Trophoblast cell (in vitro differentiated cells and primary cell): Measurements from ENCODE around the gene LMO4.
A peak's percentile ranks its signal among the peaks of the same experiment; 100 is the strongest.

Experiments used
- DNase-seq, 2 donors: peaks; one replicate each; pipeline ENCODE4 v3.0.0-alpha.2; 2016
- H2AFZ ChIP-seq: 2 replicates; pipeline ENCODE4 v1.6.1; 2013; ENCODE audit warnings: low read length, moderate library complexity, mild to moderate bottlenecking; ENCODE audit not compliant: insufficient read depth, poor library complexity
- H2AK5ac ChIP-seq: 2 replicates; pipeline ENCODE4 v1.6.1; 2013; ENCODE audit warnings: mild to moderate bottlenecking, low read length
- H2BK120ac ChIP-seq: 2 replicates; pipeline ENCODE4 v1.6.1; 2013; ENCODE audit warnings: low read length, mild to moderate bottlenecking, moderate library complexity; ENCODE audit not compliant: insufficient read depth, poor library complexity
- H2BK12ac ChIP-seq: 2 replicates; pipeline ENCODE4 v1.6.1; 2013; ENCODE audit warnings: mild to moderate bottlenecking, low read length, moderate library complexity
- H2BK5ac ChIP-seq: 2 replicates; pipeline ENCODE4 v1.6.1; 2013; ENCODE audit warnings: low read length, low read depth, moderate library complexity, mild to moderate bottlenecking; ENCODE audit not compliant: poor library complexity
- H3K14ac ChIP-seq: 2 replicates; pipeline ENCODE4 v1.6.1; 2013; ENCODE audit warnings: mild to moderate bottlenecking, low read length
- H3K18ac ChIP-seq: 2 replicates; pipeline ENCODE4 v1.6.1; 2013; ENCODE audit warnings: mild to moderate bottlenecking, low read length
- H3K23ac ChIP-seq: 2 replicates; pipeline ENCODE4 v1.6.1; 2013; ENCODE audit warnings: low read length
- H3K27ac ChIP-seq: 2 replicates; pipeline ENCODE4 v1.5.1; 2013; ENCODE audit warnings: low read depth, mild to moderate bottlenecking, inconsistent platforms, low read length, moderate library complexity
- H3K27me3 ChIP-seq: 2 replicates; pipeline ENCODE4 v1.6.1; 2013; ENCODE audit warnings: inconsistent platforms, mild to moderate bottlenecking, low read length, moderate library complexity; ENCODE audit not compliant: insufficient read depth
- H3K36me3 ChIP-seq, 2 experiments: 1 replicate in 1 of 2; 2 replicates in 1 of 2; pipeline ENCODE4 v1.6.1; 2013; ENCODE audit warnings: low read length in 2 of 2, mild to moderate bottlenecking in 2 of 2, moderate library complexity in 1 of 2; ENCODE audit not compliant: insufficient read depth in 2 of 2, control insufficient read depth in 1 of 2
- H3K4ac ChIP-seq: 2 replicates; pipeline ENCODE4 v1.6.1; 2013; ENCODE audit warnings: low read depth, mild to moderate bottlenecking, low read length, moderate library complexity
- H3K4me1 ChIP-seq, 2 experiments: 1 replicate in 1 of 2; 2 replicates in 1 of 2; pipeline ENCODE4 v1.6.1; 2013; ENCODE audit warnings: low read length in 2 of 2, mild to moderate bottlenecking in 2 of 2, moderate library complexity in 1 of 2; ENCODE audit not compliant: insufficient read depth in 2 of 2, control insufficient read depth in 1 of 2
- H3K4me2 ChIP-seq: 2 replicates; pipeline ENCODE4 v1.6.1; 2013; ENCODE audit warnings: inconsistent platforms, mild to moderate bottlenecking, low read length, moderate library complexity
- H3K4me3 ChIP-seq: 2 replicates; pipeline ENCODE4 v1.5.1; 2013; ENCODE audit warnings: mild to moderate bottlenecking, low read depth, low read length, inconsistent platforms
- H3K79me1 ChIP-seq: one replicate; pipeline ENCODE4 v1.6.1; 2013; ENCODE audit warnings: low read length
- H3K79me2 ChIP-seq: 2 replicates; pipeline ENCODE4 v1.6.1; 2013; ENCODE audit warnings: low read length, mild to moderate bottlenecking; ENCODE audit not compliant: control insufficient read depth, insufficient read depth, poor library complexity
- H3K9ac ChIP-seq: 2 replicates; pipeline ENCODE4 v1.6.1; 2013; ENCODE audit warnings: mild to moderate bottlenecking, low read length
- H3K9me3 ChIP-seq: 2 replicates; pipeline ENCODE4 v1.6.1; 2013; ENCODE audit warnings: low read depth, mild to moderate bottlenecking, control low read depth, inconsistent platforms, low read length; ENCODE audit not compliant: insufficient read depth
- H4K12ac ChIP-seq: 2 replicates; pipeline ENCODE4 v1.6.1; 2013; ENCODE audit warnings: low read depth, mild to moderate bottlenecking, low read length, moderate library complexity
- H4K8ac ChIP-seq: 2 replicates; pipeline ENCODE4 v1.6.1; 2013; ENCODE audit warnings: low read depth, mild to moderate bottlenecking, low read length, moderate library complexity
- H4K91ac ChIP-seq: one replicate; pipeline ENCODE4 v1.6.1; 2013; ENCODE audit warnings: low read depth, mild to moderate bottlenecking, low read length, moderate library complexity
- WGBS: extraction: QIAGEN DNeasy Blood & Tissue Kit; methylation state at CpG from one replicate; pipeline ENCODE4 v1.1.7; 2013; ENCODE audit warnings: missing lambda C conversion rate; ENCODE audit not compliant: insufficient read length, insufficient coverage; ENCODE audit errors: extremely low coverage; 5-methylcytosine and 5-hydroxymethylcytosine counted together

Gene LMO4

DNA sequence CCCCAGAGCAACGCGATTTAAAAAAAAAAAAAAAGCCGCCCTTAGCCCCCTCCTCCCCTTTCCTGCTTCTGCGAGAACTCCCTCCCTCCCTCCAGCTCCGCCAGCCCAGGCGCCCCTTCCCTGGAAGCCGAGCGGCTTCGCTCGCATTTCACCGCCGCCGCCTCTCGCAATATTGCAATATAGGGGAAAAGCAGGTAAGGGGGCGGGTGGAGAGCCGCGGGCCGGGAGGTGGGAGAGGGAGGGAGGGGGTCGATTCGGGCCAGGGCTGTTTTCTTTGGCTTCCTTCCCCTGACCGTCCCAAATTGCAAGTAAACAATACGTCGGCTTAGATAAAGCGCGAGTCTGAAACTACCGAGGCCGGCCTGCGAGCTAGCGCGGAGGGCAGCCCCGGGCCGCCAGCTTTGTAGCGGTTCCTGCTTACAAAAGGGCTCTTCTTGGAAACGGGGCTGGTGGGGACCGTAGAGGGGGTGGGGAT is 408 bp downstream of the LMO4 start:
- Histone ChIP-seq H3K27me3 (no peaks in the 10 kb centered on the region), H3K79me2 (peaks cover 12% of the 10 kb centered on the region), H2BK12ac (no peak overlapping the region), H4K12ac (no peak overlapping the region), H3K79me1 (peaks cover 24% of the 10 kb centered on the region), H2AK5ac (no peak overlapping the region), H3K4ac (peak overlapping the region; percentile 27), H2AFZ (no peak overlapping the region), H2BK5ac (peak overlapping the region; percentile 87), H3K4me1 (peaks cover 9 to 10% of the 10 kb centered on the region in 2 experiments), H3K9me3 (no peaks in the 10 kb centered on the region), H2BK120ac (peak overlapping the region; percentile 15), H3K9ac (peak overlapping the region; percentile 99), H3K23ac (no peak overlapping the region), H4K8ac (peak overlapping the region; percentile 83), H4K91ac (peak overlapping the region; percentile 72), H3K4me2 (peak overlapping the region; percentile 89), H3K36me3 (peaks cover 5 to 6% of the 10 kb centered on the region in 2 experiments), H3K4me3 (peak overlapping the region; percentile 94), H3K14ac (peak overlapping the region; percentile 85), H3K18ac (peak overlapping the region; percentile 90), H3K27ac (peak overlapping the region; percentile 98)
- peak; percentile 47 to 54 for DNase-seq
- no CpG with 5 or more reads among the region's 35 CpGs for WGBS

DNA sequence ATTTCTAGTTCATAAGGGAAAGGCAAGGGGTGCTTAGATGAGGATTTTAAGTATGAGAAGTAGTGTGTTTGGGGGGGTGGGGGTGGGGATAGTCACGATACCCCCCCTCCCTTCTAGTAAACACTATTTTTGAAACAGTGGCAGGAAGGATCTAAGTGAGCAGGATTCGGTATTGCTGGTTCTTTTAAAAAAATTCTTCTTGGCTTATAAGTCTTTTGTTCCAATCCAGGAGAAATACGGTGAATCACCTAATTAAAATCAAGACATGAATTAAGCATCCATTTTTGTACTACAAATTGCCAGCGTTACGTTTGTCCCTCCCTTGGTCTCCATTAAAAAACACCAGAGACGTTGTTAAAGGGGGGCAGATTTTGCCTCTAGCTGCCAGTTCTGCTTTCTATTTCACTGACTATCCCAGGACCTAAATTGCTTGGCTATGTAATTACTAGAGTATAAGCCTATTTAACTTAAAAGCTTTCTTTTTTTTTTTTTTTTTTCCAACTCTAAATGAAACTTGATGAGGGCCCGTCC is 911 bp downstream of the LMO4 start:
- Histone ChIP-seq H2AFZ (no peak overlapping the region), H3K14ac (no peak overlapping the region), H3K18ac (no peak overlapping the region), H3K27me3 (no peaks in the 10 kb centered on the region), H4K12ac (no peak overlapping the region), H4K91ac (peak overlapping the region; percentile 72), H3K79me2 (peaks cover 15% of the 10 kb centered on the region), H3K4me2 (peak overlapping the region; percentile 89), H3K23ac (no peak overlapping the region), H4K8ac (no peak overlapping the region), H2AK5ac (no peak overlapping the region), H3K27ac (peak overlapping the region; percentile 98), H2BK120ac (no peak overlapping the region), H3K4me3 (peak overlapping the region; percentile 94), H2BK5ac (peak overlapping the region; percentile 87), H3K4me1 (peaks cover 12 to 15% of the 10 kb centered on the region in 2 experiments), H3K79me1 (peaks cover 26% of the 10 kb centered on the region), H3K9me3 (no peaks in the 10 kb centered on the region), H2BK12ac (no peak overlapping the region), H3K36me3 (peaks cover 8% of the 10 kb centered on the region in 2 experiments), H3K4ac (peak overlapping the region; percentile 87), H3K9ac (peak overlapping the region; percentile 99)
- peak in 1 of 2 donors; percentile 36 for DNase-seq
- WGBS, result no CpG with 5 or more reads among the region's 7 CpGs

DNA sequence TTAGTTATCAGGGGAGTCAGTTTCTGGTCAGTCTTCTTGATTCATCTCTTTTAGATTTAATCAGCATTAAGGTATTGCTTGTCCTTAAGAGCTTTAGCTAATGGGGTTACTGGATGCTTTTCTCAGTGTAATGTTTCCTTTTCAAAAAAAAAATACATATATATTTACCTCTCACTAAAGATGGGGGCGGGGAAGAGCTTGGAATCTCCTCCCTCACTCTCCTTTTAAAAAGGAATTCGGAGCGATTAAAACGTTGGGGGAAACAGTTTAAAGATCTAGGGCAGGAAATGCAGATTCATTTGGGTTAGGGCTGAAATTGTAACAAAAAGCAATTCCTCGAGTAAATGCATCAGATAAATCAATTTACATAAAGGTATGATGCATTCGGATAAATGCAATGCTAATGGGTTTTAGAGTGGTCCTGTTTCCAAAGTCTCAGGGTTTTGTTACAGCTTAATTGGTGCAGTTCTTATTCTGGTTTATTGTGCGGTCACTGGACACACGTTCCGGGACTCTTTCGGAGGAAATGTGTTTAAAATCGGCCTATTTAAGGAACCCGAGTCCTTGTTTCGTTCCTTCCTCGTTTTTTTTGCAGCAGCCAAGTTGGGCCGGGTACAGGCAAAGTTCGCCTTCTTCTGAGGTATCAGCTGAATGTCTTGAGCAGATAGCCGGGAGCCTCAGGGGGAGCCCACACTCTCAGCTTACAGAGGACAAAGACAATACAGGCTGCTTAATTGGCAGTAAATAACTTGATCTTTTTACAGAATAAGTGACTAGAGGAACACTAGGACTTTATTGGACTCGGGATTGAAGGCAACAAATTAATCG is 1.6 kb downstream of the LMO4 start:
- H3K27ac ChIP-seq, result peak overlapping the region; percentile 77
- peak overlapping the region; percentile 64 for H3K4ac ChIP-seq
- H3K9me3 ChIP-seq, result no peaks in the 10 kb centered on the region
- peaks cover 12 to 15% of the 10 kb centered on the region in 2 experiments for H3K4me1 ChIP-seq
- peaks cover 8% of the 10 kb centered on the region in 2 experiments for H3K36me3 ChIP-seq
- no peak overlapping the region for H2BK12ac ChIP-seq
- H3K14ac ChIP-seq, result peak overlapping the region; percentile 40
- H2BK120ac ChIP-seq, result peak overlapping the region; percentile 46
- H2AFZ ChIP-seq, result no peak overlapping the region
- H3K23ac ChIP-seq, result no peak overlapping the region
- peaks cover 17% of the 10 kb centered on the region for H3K79me2 ChIP-seq
- H3K27me3 ChIP-seq, result no peaks in the 10 kb centered on the region
- no peak overlapping the region for H2AK5ac ChIP-seq
- no peak overlapping the region for H4K12ac ChIP-seq
- WGBS, result no CpG with 5 or more reads among the region's 19 CpGs
- peak overlapping the region; percentile 69 for H3K4me3 ChIP-seq
- H4K8ac ChIP-seq, result peak overlapping the region; percentile 17
- H3K4me2 ChIP-seq, result peak overlapping the region; percentile 89
- DNase-seq, result peak in 1 of 2 donors; percentile 38
- peak overlapping the region; percentile 70 for H2BK5ac ChIP-seq
- H3K9ac ChIP-seq, result peak overlapping the region; percentile 75
- peaks cover 30% of the 10 kb centered on the region for H3K79me1 ChIP-seq
- no peak overlapping the region for H3K18ac ChIP-seq
- peak overlapping the region; percentile 51 for H4K91ac ChIP-seq

DNA sequence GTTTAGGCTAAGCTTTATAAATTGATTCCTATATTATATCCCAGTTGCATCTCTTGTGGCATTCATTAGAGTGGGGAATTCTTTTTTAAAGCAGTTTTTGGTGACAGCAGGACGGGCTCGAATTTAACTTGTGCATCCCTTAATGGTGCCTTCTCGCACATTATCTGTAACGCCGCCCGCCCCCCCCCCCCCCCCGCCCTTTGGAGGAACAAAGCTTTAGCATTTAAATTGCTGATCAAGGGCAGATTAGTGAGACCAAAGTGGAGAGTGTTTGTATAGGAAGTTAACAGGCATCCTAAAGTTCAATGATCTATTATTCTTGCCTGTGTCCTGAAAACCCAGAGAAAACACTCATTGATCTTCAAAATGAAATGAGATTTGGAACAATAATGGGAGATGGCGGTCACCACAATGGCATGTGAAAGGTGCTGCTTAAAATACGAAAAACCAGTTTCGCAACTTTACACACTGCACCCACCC is 2.2 kb downstream of the LMO4 start:
- H3K4ac ChIP-seq, result peak overlapping the region; percentile 64
- peak overlapping the region; percentile 95 for H3K27ac ChIP-seq
- H2AK5ac ChIP-seq, result no peak overlapping the region
- no peak overlapping the region for H4K12ac ChIP-seq
- peaks cover 12 to 15% of the 10 kb centered on the region in 2 experiments for H3K4me1 ChIP-seq
- no peak overlapping the region for H3K18ac ChIP-seq
- H3K9me3 ChIP-seq, result no peaks in the 10 kb centered on the region
- H4K8ac ChIP-seq, result no peak overlapping the region
- peaks cover 31% of the 10 kb centered on the region for H3K79me1 ChIP-seq
- DNase-seq, result peak; percentile 69 to 88
- no peak overlapping the region for H2BK12ac ChIP-seq
- H3K27me3 ChIP-seq, result no peaks in the 10 kb centered on the region
- no peak overlapping the region for H3K14ac ChIP-seq
- H3K9ac ChIP-seq, result peak overlapping the region; percentile 88
- peak overlapping the region; percentile 80 for H3K4me3 ChIP-seq
- peak overlapping the region; percentile 89 for H3K4me2 ChIP-seq
- peak overlapping the region; percentile 87 for H4K91ac ChIP-seq
- no peak overlapping the region for H2AFZ ChIP-seq
- H3K79me2 ChIP-seq, result peaks cover 17% of the 10 kb centered on the region
- H3K36me3 ChIP-seq, result peaks cover 8% of the 10 kb centered on the region in 2 experiments
- no peak overlapping the region for H3K23ac ChIP-seq
- no CpG with 5 or more reads among the region's 10 CpGs for WGBS
- H2BK5ac ChIP-seq, result peak overlapping the region; percentile 93
- H2BK120ac ChIP-seq, result no peak overlapping the region
